Left ventricle myocardium inferior (tissue), 1 donor: Measurements from ENCODE around the gene ADCY2. TPM values are rescaled to one million over a fixed set of nuclear protein-coding genes. Genes with fewer than 3 reads are reported as not detected.

Experiments used
- DNase-seq: peaks from one replicate; pipeline ENCODE4 v3.0.0-alpha.2; 2020
- H3K27ac ChIP-seq: fragments of 200-600 bp; replicated peaks from 2 replicates; pipeline ENCODE4 v1.8.0; 2021
- H3K27me3 ChIP-seq: fragments of 200-600 bp; 2 replicates; pipeline ENCODE4 v1.8.0; 2021; ENCODE audit warnings: low read depth
- H3K36me3 ChIP-seq: fragments of 200-600 bp; 2 replicates; pipeline ENCODE4 v1.8.0; 2021
- H3K4me1 ChIP-seq: fragments of 200-600 bp; 2 replicates; pipeline ENCODE4 v1.8.0; 2021
- H3K4me3 ChIP-seq: fragments of 200-600 bp; 2 replicates; pipeline ENCODE4 v1.8.0; 2021; ENCODE audit warnings: mild to moderate bottlenecking, moderate library complexity
- H3K9me3 ChIP-seq: fragments of 200-600 bp; replicated peaks from 2 replicates; pipeline ENCODE4 v1.8.0; 2021
- intact Hi-C: fragments of 100-400 bp; cut with micrococcal nuclease; formaldehyde crosslinking; loops from one replicate; pipeline ENCODE4 v1.11.0; 2022
- total RNA-seq: library from RNA; stranded (reverse); fragmentation: NEBNext Ultra II Directional; extraction: Animal tissue kit (Norgen Biotek cat#: 25700); gene quantifications from one replicate; pipeline ENCODE4 v1.2.1, GENCODE V29; 2021
- TF ChIP-seq, protein P1 (sequence below): fragments of 200-600 bp; IDR thresholded peaks from 2 replicates; pipeline ENCODE4 v1.8.0; 2021; ENCODE audit warnings: antibody characterized with exemption, mild to moderate bottlenecking, borderline replicate concordance
- donor health status: DM: no; HTN: yes; CAD: no; lungs with severe emphysema.

The ADCY2 gene
- total RNA-seq, 1 donor from 2014 or later: 0.30 TPM

DNA sequence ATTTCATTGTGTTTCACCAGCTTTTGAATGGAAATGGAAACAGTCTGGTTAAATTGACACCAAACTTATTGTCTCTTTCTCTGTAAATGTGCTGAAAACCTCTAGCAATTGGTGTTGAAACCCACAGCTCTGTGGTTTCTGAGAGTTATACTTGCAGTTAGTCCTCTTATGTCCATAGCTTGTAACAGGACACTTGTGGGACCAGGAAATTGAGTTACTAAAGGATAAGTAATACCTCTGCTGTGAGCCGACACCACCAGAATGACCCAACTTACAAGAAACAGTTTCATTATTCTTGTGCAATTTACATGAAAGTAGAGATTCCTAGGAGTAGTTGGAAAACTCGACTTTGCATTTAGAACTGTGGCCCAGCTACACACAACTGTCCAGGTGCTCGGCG, 263.5 kb downstream of the ADCY2 start:
- intact Hi-C loops: no loop called here
- Histone ChIP-seq H3K9me3 (no peaks in the 10 kb centered on the region), H3K36me3 (no peaks in the 10 kb centered on the region), H3K4me3 (no peak overlapping the region), H3K27me3 (no peaks in the 10 kb centered on the region), H3K27ac (no peak overlapping the region), H3K4me1 (no peaks in the 10 kb centered on the region)
- TF ChIP-seq, protein P1, sequence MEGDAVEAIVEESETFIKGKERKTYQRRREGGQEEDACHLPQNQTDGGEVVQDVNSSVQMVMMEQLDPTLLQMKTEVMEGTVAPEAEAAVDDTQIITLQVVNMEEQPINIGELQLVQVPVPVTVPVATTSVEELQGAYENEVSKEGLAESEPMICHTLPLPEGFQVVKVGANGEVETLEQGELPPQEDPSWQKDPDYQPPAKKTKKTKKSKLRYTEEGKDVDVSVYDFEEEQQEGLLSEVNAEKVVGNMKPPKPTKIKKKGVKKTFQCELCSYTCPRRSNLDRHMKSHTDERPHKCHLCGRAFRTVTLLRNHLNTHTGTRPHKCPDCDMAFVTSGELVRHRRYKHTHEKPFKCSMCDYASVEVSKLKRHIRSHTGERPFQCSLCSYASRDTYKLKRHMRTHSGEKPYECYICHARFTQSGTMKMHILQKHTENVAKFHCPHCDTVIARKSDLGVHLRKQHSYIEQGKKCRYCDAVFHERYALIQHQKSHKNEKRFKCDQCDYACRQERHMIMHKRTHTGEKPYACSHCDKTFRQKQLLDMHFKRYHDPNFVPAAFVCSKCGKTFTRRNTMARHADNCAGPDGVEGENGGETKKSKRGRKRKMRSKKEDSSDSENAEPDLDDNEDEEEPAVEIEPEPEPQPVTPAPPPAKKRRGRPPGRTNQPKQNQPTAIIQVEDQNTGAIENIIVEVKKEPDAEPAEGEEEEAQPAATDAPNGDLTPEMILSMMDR: no peak
- no peak for DNase-seq

DNA sequence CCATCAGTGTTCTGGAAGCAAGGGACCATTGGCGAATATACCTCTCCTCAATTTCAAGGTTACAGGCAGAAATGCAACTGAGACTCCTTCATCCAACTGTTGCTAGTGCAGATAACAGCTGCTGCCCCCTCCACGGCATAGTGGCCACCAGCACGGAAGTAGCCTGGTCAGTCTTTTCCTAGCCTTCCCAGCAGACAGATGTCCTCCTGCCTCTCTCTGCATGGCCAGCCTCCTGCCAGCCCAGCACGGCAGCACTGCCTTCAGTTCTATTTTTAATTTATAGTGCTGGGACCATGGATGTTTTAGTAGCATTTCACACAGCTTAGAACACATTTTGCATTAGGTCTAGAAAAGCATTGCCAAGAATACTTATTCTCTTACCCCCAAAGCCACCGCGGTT, 266.4 kb downstream of the ADCY2 start:
- no peak for DNase-seq
- no peaks in the 10 kb centered on the region for H3K9me3 ChIP-seq
- no peaks in the 10 kb centered on the region for H3K27me3 ChIP-seq
- TF ChIP-seq, protein P1: no peak
- no peak overlapping the region for H3K4me3 ChIP-seq
- H3K36me3 ChIP-seq: no peaks in the 10 kb centered on the region
- H3K27ac ChIP-seq: no peak overlapping the region
- no peaks in the 10 kb centered on the region for H3K4me1 ChIP-seq
- intact Hi-C loops: no loop called here

DNA sequence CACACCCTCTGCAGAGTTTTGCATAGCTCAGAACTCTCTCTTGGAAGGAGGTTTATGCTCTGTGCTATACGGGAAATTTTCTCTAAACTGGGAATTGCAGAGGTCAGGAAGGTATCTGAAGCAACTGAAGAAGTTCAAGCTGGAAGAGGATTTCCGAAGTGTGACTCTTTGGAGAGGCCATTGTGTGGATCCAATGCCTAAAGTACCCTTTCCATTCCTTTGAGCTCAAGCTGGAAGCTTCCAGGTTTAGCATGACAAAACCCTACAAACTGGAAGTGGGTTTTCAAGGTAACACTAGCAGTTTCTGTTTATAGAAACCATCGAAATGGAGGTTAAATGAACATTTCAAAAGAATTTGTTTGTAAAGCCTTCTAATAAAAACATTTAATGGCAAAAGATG, 267.9 kb downstream of the ADCY2 start:
- no peaks in the 10 kb centered on the region for H3K36me3 ChIP-seq
- no peaks in the 10 kb centered on the region for H3K4me1 ChIP-seq
- H3K27me3 ChIP-seq: no peaks in the 10 kb centered on the region
- H3K4me3 ChIP-seq: no peak overlapping the region
- H3K27ac ChIP-seq: no peak overlapping the region
- intact Hi-C loops: no loop called here
- TF ChIP-seq, protein P1: no peak
- no peaks in the 10 kb centered on the region for H3K9me3 ChIP-seq
- DNase-seq: no peak

DNA sequence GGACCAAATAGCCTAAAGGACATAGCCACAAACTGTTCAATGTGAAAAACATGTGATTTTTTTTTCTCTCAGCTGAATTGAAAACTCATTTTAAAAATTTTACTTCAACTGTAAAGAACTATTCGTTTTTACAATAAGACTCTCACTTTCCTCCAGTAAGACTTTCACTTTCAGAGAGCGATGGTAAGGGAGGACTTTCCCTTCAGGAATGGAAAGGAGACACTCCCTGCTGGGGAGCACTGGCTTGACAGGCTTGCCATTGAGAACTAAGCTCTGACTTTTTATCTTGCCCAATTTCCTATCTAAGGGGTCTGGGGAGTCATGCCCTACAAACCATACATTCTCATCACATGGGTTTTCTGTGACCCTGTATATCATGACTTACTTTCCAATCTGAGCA, 268.3 kb downstream of the ADCY2 start:
- no peaks in the 10 kb centered on the region for H3K9me3 ChIP-seq
- no peaks in the 10 kb centered on the region for H3K36me3 ChIP-seq
- no peak overlapping the region for H3K27ac ChIP-seq
- H3K27me3 ChIP-seq: no peaks in the 10 kb centered on the region
- intact Hi-C loops: no loop called here
- no peaks in the 10 kb centered on the region for H3K4me1 ChIP-seq
- no peak overlapping the region for H3K4me3 ChIP-seq
- DNase-seq: no peak
- TF ChIP-seq, protein P1: no peak

DNA sequence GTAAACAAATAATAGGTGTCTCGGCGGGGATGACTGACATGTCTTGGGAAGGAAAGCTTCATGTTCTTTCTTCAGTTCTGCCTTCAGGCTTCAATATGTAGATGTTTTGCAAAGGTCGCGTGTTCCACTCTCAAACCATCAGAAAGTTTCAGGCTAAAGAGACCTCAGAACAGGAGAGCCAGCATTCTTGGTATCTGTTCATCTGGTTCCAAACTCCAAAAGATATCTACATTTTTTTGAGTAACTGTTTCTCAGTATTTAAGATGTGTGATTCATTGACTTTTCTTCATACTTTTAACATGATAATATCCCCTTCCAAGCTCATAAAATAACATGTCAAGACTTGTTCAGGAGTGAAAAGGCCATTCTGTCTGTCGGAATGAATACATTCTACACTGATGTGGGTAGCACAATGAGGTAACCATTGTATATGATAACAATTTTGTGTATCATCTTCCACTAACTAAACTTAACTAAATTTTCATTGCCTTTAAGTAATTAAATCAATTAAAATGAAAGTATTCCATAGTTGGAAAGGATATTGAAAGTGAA, 271.4 kb downstream of the ADCY2 start:
- intact Hi-C loops: no loop called here
- TF ChIP-seq, protein P1: no peak
- H3K27me3 ChIP-seq: no peaks in the 10 kb centered on the region
- H3K4me1 ChIP-seq: no peaks in the 10 kb centered on the region
- H3K4me3 ChIP-seq: no peak overlapping the region
- no peak overlapping the region for H3K27ac ChIP-seq
- H3K36me3 ChIP-seq: no peaks in the 10 kb centered on the region
- no peaks in the 10 kb centered on the region for H3K9me3 ChIP-seq
- no peak for DNase-seq

DNA sequence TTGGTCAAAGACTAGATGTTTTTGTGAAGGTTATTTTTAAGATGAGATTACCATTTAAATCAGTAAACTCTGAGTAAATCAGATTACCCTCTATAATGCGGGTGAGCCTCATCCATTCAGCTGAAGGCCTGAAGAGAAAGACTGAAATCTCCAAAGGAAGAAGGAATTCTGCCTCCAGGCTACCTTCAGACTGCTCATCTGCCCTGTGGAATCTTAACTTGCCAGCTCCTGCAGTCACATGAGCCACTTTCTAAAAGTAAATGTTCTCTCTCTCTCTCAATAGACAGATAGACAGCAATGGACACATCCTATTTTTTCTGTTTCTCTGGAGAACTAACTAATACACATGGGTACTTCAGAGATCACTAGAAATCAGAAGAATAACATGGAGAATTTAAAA, 272.2 kb downstream of the ADCY2 start:
- Histone ChIP-seq H3K27ac (no peak overlapping the region), H3K27me3 (no peaks in the 10 kb centered on the region), H3K36me3 (no peaks in the 10 kb centered on the region), H3K4me1 (no peaks in the 10 kb centered on the region), H3K4me3 (no peak overlapping the region), H3K9me3 (no peaks in the 10 kb centered on the region)
- DNase-seq: no peak
- intact Hi-C loops: no loop called here
- TF ChIP-seq, protein P1: no peak
